Suprapubic skin (tissue), 4 donors: ENCODE data around the gene TMEM131L. TPM values are rescaled to one million over a fixed set of nuclear protein-coding genes. Genes with fewer than 3 reads are reported as not detected.

Experiments
- DNase-seq, 2 donors: peaks; one replicate each; pipeline ENCODE4 v3.0.0-alpha.2; 2019; ENCODE audit warnings: low spot score in 2 of 2
- H3K27ac ChIP-seq: fragments of 200-600 bp; sonication (generic); one replicate; pipeline ENCODE4 v1.5.1; 2019
- H3K27me3 ChIP-seq: fragments of 200-600 bp; sonication (generic); one replicate; pipeline ENCODE4 v1.5.1; 2019
- H3K36me3 ChIP-seq: fragments of 200-600 bp; sonication (generic); one replicate; pipeline ENCODE4 v1.5.1; 2019
- H3K4me1 ChIP-seq: fragments of 200-600 bp; sonication (generic); one replicate; pipeline ENCODE4 v1.5.1; 2019
- H3K4me3 ChIP-seq: fragments of 200-600 bp; sonication (generic); one replicate; pipeline ENCODE4 v1.5.1; 2019; ENCODE audit warnings: mild to moderate bottlenecking
- H3K9me3 ChIP-seq: fragments of 200-600 bp; sonication (generic); one replicate; pipeline ENCODE4 v1.5.1; 2019
- EP300 ChIP-seq: sonication (generic); formaldehyde crosslinking; IDR thresholded peaks from one replicate; pipeline ENCODE4 v1.6.1; 2017; ENCODE audit warnings: antibody characterized with exemption
- POLR2A ChIP-seq, 2 donors: fragments of 450-650 bp; IDR thresholded peaks; one replicate each; pipeline ENCODE4 v1.6.1; 2017; ENCODE audit warnings: antibody characterized with exemption in 2 of 2, mild to moderate bottlenecking in 2 of 2, moderate library complexity in 2 of 2
- POLR2AphosphoS5 ChIP-seq, 3 donors: sonication (generic); formaldehyde crosslinking; IDR thresholded peaks; one replicate each; pipeline ENCODE4 v1.6.1; 2017; ENCODE audit warnings: antibody characterized with exemption in 3 of 3
- WGBS: methylation state at CpG from one replicate; pipeline ENCODE4 v1.1.5; 2018; 5-methylcytosine and 5-hydroxymethylcytosine counted together
- total RNA-seq, 4 donors: library from RNA; depleted of rRNA; stranded (reverse); fragments of >200 nt; gene quantifications; one replicate each; pipeline ENCODE4 v1.1.0, GENCODE V29; 2016
- TF ChIP-seq, protein P1 (sequence below), 2 donors: fragments of 200-600 bp in 1 of 2; fragments of 450-650 bp in 1 of 2; sonication (generic) in 1 of 2; IDR thresholded peaks; one replicate each; pipeline ENCODE4 v1.5.1; 2016 to 2019; ENCODE audit warnings: antibody characterized with exemption in 2 of 2, mild to moderate bottlenecking in 1 of 2, moderate library complexity in 1 of 2

Gene TMEM131L
- total RNA-seq, 4 donors from 2014 or later: 13.5 to 25.0 (median 17.2) TPM

GRCh38 chr4:153622778-153623240 is 156.6 kb downstream of the TMEM131L start:
- Histone ChIP-seq H3K9me3 (no peaks in the 10 kb centered on the region), H3K36me3 (peaks cover 75% of the 10 kb centered on the region), H3K27me3 (no peaks in the 10 kb centered on the region), H3K4me1 (no peaks in the 10 kb centered on the region), H3K4me3 (no peak overlapping the region), H3K27ac (no peak overlapping the region)
- 81% methylated on average over 10 of the region's 12 CpGs for WGBS
- TF ChIP-seq, protein P1, sequence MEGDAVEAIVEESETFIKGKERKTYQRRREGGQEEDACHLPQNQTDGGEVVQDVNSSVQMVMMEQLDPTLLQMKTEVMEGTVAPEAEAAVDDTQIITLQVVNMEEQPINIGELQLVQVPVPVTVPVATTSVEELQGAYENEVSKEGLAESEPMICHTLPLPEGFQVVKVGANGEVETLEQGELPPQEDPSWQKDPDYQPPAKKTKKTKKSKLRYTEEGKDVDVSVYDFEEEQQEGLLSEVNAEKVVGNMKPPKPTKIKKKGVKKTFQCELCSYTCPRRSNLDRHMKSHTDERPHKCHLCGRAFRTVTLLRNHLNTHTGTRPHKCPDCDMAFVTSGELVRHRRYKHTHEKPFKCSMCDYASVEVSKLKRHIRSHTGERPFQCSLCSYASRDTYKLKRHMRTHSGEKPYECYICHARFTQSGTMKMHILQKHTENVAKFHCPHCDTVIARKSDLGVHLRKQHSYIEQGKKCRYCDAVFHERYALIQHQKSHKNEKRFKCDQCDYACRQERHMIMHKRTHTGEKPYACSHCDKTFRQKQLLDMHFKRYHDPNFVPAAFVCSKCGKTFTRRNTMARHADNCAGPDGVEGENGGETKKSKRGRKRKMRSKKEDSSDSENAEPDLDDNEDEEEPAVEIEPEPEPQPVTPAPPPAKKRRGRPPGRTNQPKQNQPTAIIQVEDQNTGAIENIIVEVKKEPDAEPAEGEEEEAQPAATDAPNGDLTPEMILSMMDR (IDR thresholded peaks at IDR 0.05): no peak
- TF ChIP-seq POLR2AphosphoS5 (IDR thresholded peaks at IDR 0.05) (no peak), EP300 (no peak), POLR2A (IDR thresholded peaks at IDR 0.05) (no peak)
- DNase-seq: no peak

DNA sequence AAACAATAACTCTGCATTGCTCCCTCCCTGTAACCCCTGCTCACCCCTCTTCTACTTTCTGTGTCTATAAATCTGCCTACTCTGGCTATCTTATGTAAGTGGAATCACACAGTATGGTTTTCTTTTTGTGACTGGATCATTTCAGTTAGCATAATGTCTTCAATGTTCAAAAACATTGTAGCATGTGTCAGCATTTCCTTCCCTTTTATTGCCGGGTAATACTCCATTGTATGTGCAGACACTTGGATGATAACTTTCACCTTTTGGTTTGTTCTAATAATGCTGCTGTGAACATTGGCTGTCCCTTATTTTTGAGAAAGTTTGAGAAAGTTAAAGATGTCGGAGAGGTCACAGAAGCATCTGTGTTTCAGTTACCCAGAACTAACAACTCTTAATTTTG is 157.3 kb downstream of the TMEM131L start:
- no peak for DNase-seq
- Histone ChIP-seq H3K27me3 (no peaks in the 10 kb centered on the region), H3K4me1 (no peaks in the 10 kb centered on the region), H3K4me3 (no peak overlapping the region), H3K27ac (no peak overlapping the region), H3K9me3 (no peaks in the 10 kb centered on the region), H3K36me3 (peaks cover 78% of the 10 kb centered on the region)
- TF ChIP-seq EP300 (no peak), POLR2A (IDR thresholded peaks at IDR 0.05) (no peak), POLR2AphosphoS5 (IDR thresholded peaks at IDR 0.05) (no peak)
- TF ChIP-seq, protein P1 (IDR thresholded peaks at IDR 0.05): no peak
- WGBS: 82% methylated on average over 2 of the region's 2 CpGs

DNA sequence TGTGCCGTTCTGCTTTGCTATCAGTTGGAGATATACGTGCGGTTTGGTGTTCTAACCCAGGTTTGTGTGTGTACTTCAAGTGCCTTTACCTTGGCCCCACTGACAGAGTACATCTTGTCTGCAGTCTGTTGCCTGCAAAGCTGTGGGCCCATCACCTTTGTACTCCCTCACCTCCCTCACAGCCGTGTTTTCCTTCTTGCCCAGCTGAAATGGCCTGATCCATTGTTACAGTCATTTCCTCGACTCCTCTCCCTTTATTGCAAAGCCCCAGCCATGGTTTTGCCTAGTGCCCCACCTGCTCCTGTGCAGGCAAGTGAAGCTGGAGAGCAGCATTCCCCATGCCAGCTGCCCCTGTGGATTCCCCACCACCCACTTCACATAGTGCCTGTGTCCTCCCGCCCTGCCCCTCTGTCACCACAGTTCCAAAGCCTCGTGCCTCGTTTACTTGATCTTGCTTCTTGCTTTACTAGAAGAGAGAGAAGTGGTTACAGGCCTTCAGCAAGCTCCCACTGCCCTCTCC is 162.7 kb downstream of the TMEM131L start:
- TF ChIP-seq, protein P1 (IDR thresholded peaks at IDR 0.05): no peak
- TF ChIP-seq POLR2AphosphoS5 (IDR thresholded peaks at IDR 0.05) (no peak), POLR2A (IDR thresholded peaks at IDR 0.05) (no peak), EP300 (no peak)
- Histone ChIP-seq H3K9me3 (no peaks in the 10 kb centered on the region), H3K4me3 (no peak overlapping the region), H3K27ac (no peak overlapping the region), H3K36me3 (peaks cover 87% of the 10 kb centered on the region), H3K4me1 (no peaks in the 10 kb centered on the region), H3K27me3 (no peaks in the 10 kb centered on the region)
- no peak for DNase-seq
- WGBS: 90% methylated on average over 8 of the region's 8 CpGs

DNA sequence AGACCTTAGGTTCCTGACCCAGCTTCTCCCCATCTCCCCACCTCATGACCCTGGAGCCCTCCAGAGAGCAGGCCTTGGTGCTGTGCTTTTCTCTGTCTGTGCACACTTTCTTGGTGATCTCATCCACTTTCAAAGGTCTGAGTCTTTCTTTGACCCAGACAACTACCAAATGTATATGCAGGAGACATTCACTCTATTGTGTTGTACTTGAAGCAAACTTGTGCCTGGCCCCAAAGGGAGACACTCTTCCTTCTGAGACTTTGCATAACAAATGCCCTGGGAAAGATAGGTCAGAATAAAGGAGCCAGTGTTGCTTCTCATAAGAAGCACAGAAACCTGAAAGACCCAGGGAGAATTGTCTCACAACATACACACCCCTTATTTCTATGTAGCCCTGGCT is 163.6 kb downstream of the TMEM131L start:
- Histone ChIP-seq H3K4me1 (no peaks in the 10 kb centered on the region), H3K4me3 (no peak overlapping the region), H3K27ac (no peak overlapping the region), H3K27me3 (no peaks in the 10 kb centered on the region), H3K9me3 (no peaks in the 10 kb centered on the region), H3K36me3 (peaks cover 88% of the 10 kb centered on the region)
- TF ChIP-seq, protein P1 (IDR thresholded peaks at IDR 0.05): no peak
- TF ChIP-seq POLR2A (IDR thresholded peaks at IDR 0.05) (no peak), EP300 (no peak), POLR2AphosphoS5 (IDR thresholded peaks at IDR 0.05) (no peak)
- DNase-seq: no peak

- no peak for DNase-seq
- no peaks in the 10 kb centered on the region for H3K27me3 ChIP-seq
- WGBS: 89% methylated on average over 3 of the region's 3 CpGs
- H3K4me1 ChIP-seq: no peaks in the 10 kb centered on the region
- H3K27ac ChIP-seq: no peak overlapping the region
- TF ChIP-seq POLR2AphosphoS5 (IDR thresholded peaks at IDR 0.05) (no peak), POLR2A (IDR thresholded peaks at IDR 0.05) (no peak), EP300 (no peak)
- TF ChIP-seq, protein P1 (IDR thresholded peaks at IDR 0.05): peak; percentile 39 to 58
- no peak overlapping the region for H3K4me3 ChIP-seq
- H3K9me3 ChIP-seq: no peaks in the 10 kb centered on the region
- peaks cover 50% of the 10 kb centered on the region for H3K36me3 ChIP-seq
These were observed 168.7 kb downstream of the TMEM131L start for GRCh38 chr4:153634738-153635353.
